CD4-positive, alpha-beta T cell (primary cell): Measurements from ENCODE around the gene IQSEC3. TPM values are rescaled to one million over a fixed set of nuclear protein-coding genes. Genes with fewer than 3 reads are reported as not detected.

ENCODE experiments used
- ATAC-seq: fragments of 200-7000 bp; cut with Tn5 transposase; one replicate; pipeline ENCODE4 v1.10.0; 2022; ENCODE audit warnings: mild to moderate bottlenecking; ENCODE audit not compliant: poor library complexity
- CTCF ChIA-PET: fragments of 350-600 bp; sonication (Branson Sonifier 250); formaldehyde crosslinking; loops from one replicate; lab custom pipeline; 2021; ENCODE audit warnings: antibody characterized with exemption, inconsistent platforms; lab: Charles Lee
- POLR2A ChIA-PET: fragments of 350-600 bp; sonication (Branson Sonifier 250); formaldehyde crosslinking; loops from one replicate; lab custom pipeline; 2021; ENCODE audit warnings: antibody characterized with exemption, inconsistent platforms; lab: Charles Lee
- DNase-seq, 14 experiments: peaks; one replicate each; pipeline ENCODE4 v3.0.0-alpha.2; 2013 to 2020; ENCODE audit warnings: mixed read lengths in 2 of 14
- H3K27ac ChIP-seq, 2 donors: one replicate each; pipeline versions ENCODE4 v1.5.1 to v1.7.0; 2013; ENCODE audit warnings: low read length in 2 of 2, low read depth in 1 of 2, mild to moderate bottlenecking in 1 of 2
- H3K27me3 ChIP-seq, 2 experiments: 1 replicate in 1 of 2; 2 replicates in 1 of 2; pipeline versions ENCODE4 v1.6.1 to v1.7.0; 2013; ENCODE audit warnings: low read length in 2 of 2, control low read depth in 1 of 2, mild to moderate bottlenecking in 1 of 2, moderate library complexity in 1 of 2; ENCODE audit not compliant: insufficient read depth in 2 of 2, control insufficient read depth in 1 of 2
- H3K36me3 ChIP-seq: one replicate; pipeline ENCODE4 v1.6.1; 2013; ENCODE audit warnings: low read length, control low read depth; ENCODE audit not compliant: insufficient read depth
- H3K4me1 ChIP-seq: one replicate; pipeline ENCODE4 v1.6.1; 2013; ENCODE audit warnings: low read length, control low read depth; ENCODE audit not compliant: insufficient read depth
- H3K4me3 ChIP-seq: one replicate; pipeline ENCODE4 v1.5.1; 2013; ENCODE audit warnings: mild to moderate bottlenecking, low read length, moderate library complexity
- H3K9me3 ChIP-seq, 2 experiments: 1 replicate in 1 of 2; 2 replicates in 1 of 2; pipeline versions ENCODE4 v1.6.1 to v1.7.0; 2013; ENCODE audit warnings: low read length in 2 of 2, mild to moderate bottlenecking in 2 of 2, control low read depth in 1 of 2, moderate library complexity in 1 of 2; ENCODE audit not compliant: control insufficient read depth in 1 of 2, insufficient read depth in 1 of 2
- H3K27ac Mint-ChIP-seq: one replicate; pipeline ENCODE4 v1.8.0; 2020; ENCODE audit warnings: mixed read lengths
- H3K27me3 Mint-ChIP-seq: one replicate; pipeline ENCODE4 v1.8.0; 2021; ENCODE audit warnings: mixed read lengths
- H3K36me3 Mint-ChIP-seq: one replicate; pipeline ENCODE4 v1.8.0; 2021; ENCODE audit warnings: low read depth, mixed read lengths
- H3K4me1 Mint-ChIP-seq: one replicate; pipeline ENCODE4 v1.8.0; 2021; ENCODE audit warnings: low read depth, mixed read lengths
- H3K4me3 Mint-ChIP-seq: one replicate; pipeline ENCODE4 v1.8.0; 2020; ENCODE audit warnings: mild to moderate bottlenecking, mixed read lengths
- H3K9me3 Mint-ChIP-seq: one replicate; pipeline ENCODE4 v1.8.0; 2020; ENCODE audit warnings: mixed read lengths
- CTCF ChIP-seq: fragments of 200-600 bp; IDR thresholded peaks from one replicate; pipeline ENCODE4 v1.8.0; 2022; ENCODE audit warnings: antibody characterized with exemption, mild to moderate bottlenecking
- intact Hi-C, 2 experiments: fragments of 100-400 bp; cut with DNase I in 1 of 2; cut with micrococcal nuclease in 1 of 2; formaldehyde crosslinking; loops; one replicate each; pipeline versions ENCODE4 v1.15.1 to v1.9.0; 2023 to 2025; cut with DNase I, micrococcal nuclease
- total RNA-seq, 174 experiments: library from RNA in 2 of 174; stranded (reverse) in 2 of 174; gene quantifications; one replicate each; pipeline ENCODE4 v1.2.3 and lab custom pipeline; 2021 to 2026

The IQSEC3 gene
- total RNA-seq, 2 experiments from 2014 or later, result 0.19 TPM; not detected in 1

- no peaks in the 10 kb centered on the region for H3K36me3 ChIP-seq
- Mint-ChIP-seq H3K4me3 (no peak overlapping the region), H3K36me3 (no peaks in the 10 kb centered on the region), H3K4me1 (no peaks in the 10 kb centered on the region), H3K27me3 (peaks cover 11% of the 10 kb centered on the region), H3K9me3 (no peaks in the 10 kb centered on the region), H3K27ac (no peak overlapping the region)
- no peak for TF ChIP-seq CTCF
- H3K4me3 ChIP-seq, result no peak overlapping the region
- DNase-seq (peak in 3 of 14 experiments; percentile 14 to 57 (median 52)), ATAC-seq (no peak)
- H3K4me1 ChIP-seq, result peaks cover 5% of the 10 kb centered on the region
- intact Hi-C loops, result no loop called here
- POLR2A ChIA-PET, result no interaction called here
- no peaks in the 10 kb centered on the region for H3K27me3 ChIP-seq
- H3K27ac ChIP-seq, result no peak overlapping the region
- CTCF ChIA-PET, result no interaction called here
- H3K9me3 ChIP-seq, result peaks cover 0 to 4% of the 10 kb centered on the region in 2 experiments
These were observed 113.9 kb downstream of the IQSEC3 start for GRCh38 chr12:180445-180844.

GRCh38 chr12:181921-182320 is 115.4 kb downstream of the IQSEC3 start:
- ATAC-seq, result no peak
- no peaks in the 10 kb centered on the region for H3K4me1 Mint-ChIP-seq
- TF ChIP-seq CTCF, result no peak
- no peak overlapping the region for H3K27ac Mint-ChIP-seq
- H3K9me3 Mint-ChIP-seq, result no peaks in the 10 kb centered on the region
- H3K36me3 ChIP-seq, result no peaks in the 10 kb centered on the region
- peaks cover 0 to 4% of the 10 kb centered on the region in 2 experiments for H3K27me3 ChIP-seq
- H3K4me3 Mint-ChIP-seq, result no peak overlapping the region
- no peak overlapping the region for H3K4me3 ChIP-seq
- CTCF ChIA-PET, result no interaction called here
- H3K27ac ChIP-seq, result no peak overlapping the region
- no peaks in the 10 kb centered on the region for H3K36me3 Mint-ChIP-seq
- POLR2A ChIA-PET, result no interaction called here
- H3K27me3 Mint-ChIP-seq, result peaks cover 19% of the 10 kb centered on the region
- intact Hi-C loops, result no loop called here
- peaks cover 0 to 4% of the 10 kb centered on the region in 2 experiments for H3K9me3 ChIP-seq
- DNase-seq, result no peak
- peaks cover 5% of the 10 kb centered on the region for H3K4me1 ChIP-seq

GRCh38 chr12:182381-182892 is 115.9 kb downstream of the IQSEC3 start:
- no peaks in the 10 kb centered on the region for H3K36me3 Mint-ChIP-seq
- H3K4me1 ChIP-seq, result peaks cover 5% of the 10 kb centered on the region
- no peaks in the 10 kb centered on the region for H3K36me3 ChIP-seq
- ATAC-seq (no peak), DNase-seq (no peak)
- TF ChIP-seq CTCF, result no peak
- H3K27me3 Mint-ChIP-seq, result peaks cover 21% of the 10 kb centered on the region
- ChIA-PET CTCF (no interaction called here), POLR2A (no interaction called here)
- no peaks in the 10 kb centered on the region for H3K4me1 Mint-ChIP-seq
- peaks cover 0 to 4% of the 10 kb centered on the region in 2 experiments for H3K27me3 ChIP-seq
- no peak overlapping the region for H3K4me3 ChIP-seq
- peaks cover 0 to 5% of the 10 kb centered on the region in 2 experiments for H3K9me3 ChIP-seq
- H3K27ac ChIP-seq, result no peak overlapping the region
- no peaks in the 10 kb centered on the region for H3K9me3 Mint-ChIP-seq
- intact Hi-C loops, result no loop called here
- no peak overlapping the region for H3K27ac Mint-ChIP-seq
- H3K4me3 Mint-ChIP-seq, result no peak overlapping the region
